OCI-LY7 (cell line): ENCODE measurements around the gene MCM7. TPM values are rescaled to one million over a fixed set of nuclear protein-coding genes. Genes with fewer than 3 reads are reported as not detected.
A peak's percentile ranks its signal among the peaks of the same experiment; 100 is the strongest.

ENCODE experiments used
- BruUV-seq: library from RNA; stranded (reverse); fragments of 400-500 nt; replicated peaks from 2 replicates; lab custom pipeline; 2021; lab: Mats Ljungman, UMichigan
- CTCF ChIA-PET: fragments of 300-600 bp; sonication (Branson Sonifier 250); formaldehyde crosslinking; loops from one replicate; lab custom pipeline; 2022; ENCODE audit warnings: antibody characterized with exemption; ENCODE audit not compliant: unreplicated experiment; lab: Charles Lee
- POLR2A ChIA-PET: fragments of 300-600 bp; sonication (Branson Sonifier 250); formaldehyde crosslinking; loops from one replicate; lab custom pipeline; 2022; ENCODE audit warnings: antibody characterized with exemption; lab: Charles Lee
- DNase-seq: peaks from one replicate; pipeline ENCODE4 v3.0.0-alpha.2; 2015; ENCODE audit warnings: low spot score
- H2AFZ ChIP-seq: fragments of 200-600 bp; sonication (generic), shearing (Covaris generic); 2 replicates; pipeline ENCODE4 v1.6.1; 2014; ENCODE audit warnings: mild to moderate bottlenecking, antibody characterized with exemption, low read length, moderate library complexity
- H3K27ac ChIP-seq: fragments of 200-600 bp; sonication (generic); 2 replicates; pipeline ENCODE4 v1.5.1; 2014; ENCODE audit warnings: mixed run types, low read depth, mild to moderate bottlenecking, moderate library complexity, low read length, inconsistent platforms; ENCODE audit not compliant: poor library complexity, severe bottlenecking
- H3K36me3 ChIP-seq: fragments of 200-600 bp; sonication (generic); 2 replicates; pipeline ENCODE4 v1.6.1; 2014; ENCODE audit warnings: mild to moderate bottlenecking, antibody characterized with exemption, low read length, moderate library complexity, mixed read lengths; ENCODE audit not compliant: insufficient read depth
- H3K4me1 ChIP-seq: fragments of 200-600 bp; sonication (generic); 2 replicates; pipeline ENCODE4 v1.5.1; 2014; ENCODE audit warnings: mild to moderate bottlenecking, low read length; ENCODE audit not compliant: insufficient read depth, poor library complexity, severe bottlenecking
- H3K4me2 ChIP-seq: fragments of 200-600 bp; sonication (generic); 2 replicates; pipeline ENCODE4 v1.6.1; 2014; ENCODE audit warnings: mild to moderate bottlenecking, low read length
- H3K4me3 ChIP-seq: fragments of 200-600 bp; sonication (generic); 2 replicates; pipeline ENCODE4 v1.5.1; 2014; ENCODE audit warnings: mild to moderate bottlenecking, low read depth, low read length; ENCODE audit not compliant: poor library complexity, severe bottlenecking
- H3K79me2 ChIP-seq: fragments of 200-600 bp; sonication (generic); 2 replicates; pipeline ENCODE4 v1.6.1; 2016; ENCODE audit warnings: low read depth, mild to moderate bottlenecking, low read length, moderate library complexity, mixed read lengths; ENCODE audit not compliant: insufficient read depth
- H3K9me2 ChIP-seq: fragments of 200-600 bp; sonication (generic); 2 replicates; pipeline ENCODE4 v1.6.1; 2016; ENCODE audit warnings: mild to moderate bottlenecking, low read length, mixed read lengths; ENCODE audit not compliant: insufficient read depth
- H3K9me3 ChIP-seq: fragments of 200-600 bp; sonication (generic); 2 replicates; pipeline ENCODE4 v1.6.1; 2014; ENCODE audit warnings: mild to moderate bottlenecking, mixed run types, low read length, mixed read lengths
- H4K20me1 ChIP-seq: fragments of 200-600 bp; sonication (generic); 2 replicates; pipeline ENCODE4 v1.6.1; 2014; ENCODE audit warnings: mild to moderate bottlenecking, antibody characterized with exemption, low read length, moderate library complexity, mixed read lengths; ENCODE audit not compliant: insufficient read depth
- CTCF ChIP-seq: fragments of 200-600 bp; sonication (generic); conservative IDR thresholded peaks from 2 replicates; pipeline ENCODE4 v1.5.1; 2014; ENCODE audit warnings: mild to moderate bottlenecking, antibody characterized with exemption, low read length, moderate library complexity, mixed read lengths
- EZH2phosphoT487 ChIP-seq: fragments of 200-600 bp; sonication (generic); IDR thresholded peaks from 2 replicates; pipeline ENCODE4 v1.6.1; 2018; ENCODE audit warnings: low read depth, borderline replicate concordance, mild to moderate bottlenecking, mixed run types, antibody characterized with exemption, low read length, moderate library complexity, mixed read lengths
- intact Hi-C: fragments of 100-400 bp; cut with micrococcal nuclease; formaldehyde crosslinking; loops from one replicate; pipeline ENCODE4 v1.10.0; 2022; ENCODE audit not compliant: unreplicated experiment
- total RNA-seq, 2 experiments: library from RNA; depleted of rRNA in 1 of 2; stranded (reverse); fragments of >200 nt in 1 of 2; shearing (Covaris generic) in 1 of 2; gene quantifications; 2 replicates each; pipeline ENCODE4 v1.2.3, GENCODE V29; 2014 to 2022

MCM7 gene
- total RNA-seq, 2 experiments from 2014 or later: 423 to 424 TPM

- H3K4me2 ChIP-seq: peak overlapping the region; percentile 80
- peak overlapping the region; percentile 0; the same call in 1 of the 2 replicates for H2AFZ ChIP-seq
- CTCF ChIA-PET: no interaction called here
- intact Hi-C loops: loop anchor here (1.0 to 10.0 kb wide), 4 partner anchors 32 to 804 kb away; partner anchors contain the start of genes MBLAC1, UFSP1 and ZSCAN21
- no peaks in the 10 kb centered on the region for H4K20me1 ChIP-seq
- no peak for TF ChIP-seq EZH2phosphoT487
- no peak for TF ChIP-seq CTCF
- no peaks in the 10 kb centered on the region for H3K9me2 ChIP-seq
- peaks cover 11% of the 10 kb centered on the region; the same call in 1 of the 2 replicates for H3K79me2 ChIP-seq
- peaks cover 22% of the 10 kb centered on the region for H3K4me1 ChIP-seq
- BruUV-seq: TSS peak; percentile 73
- POLR2A ChIA-PET: interaction anchor here (0.7 to 1.1 kb wide), 2 partner anchors 65 to 456 kb away, joined by 3 read pairs; no protein-coding TSS in a partner anchor
- H3K27ac ChIP-seq: peak overlapping the region; percentile 3
- H3K9me3 ChIP-seq: no peaks in the 10 kb centered on the region
- peak overlapping the region; percentile 73 for H3K4me3 ChIP-seq
- peaks cover 16% of the 10 kb centered on the region; the same call in 1 of the 2 replicates for H3K36me3 ChIP-seq
- DNase-seq: peak; percentile 19
These were observed 20.2 kb downstream of the MCM7 start for GRCh38 chr7:100080907-100081534.

GRCh38 chr7:100079024-100079560 lies 22.1 kb downstream of the MCM7 start:
- H3K27ac ChIP-seq: no peak overlapping the region
- CTCF ChIA-PET: no interaction called here
- H3K9me3 ChIP-seq: no peaks in the 10 kb centered on the region
- no peak overlapping the region for H2AFZ ChIP-seq
- no peaks in the 10 kb centered on the region for H4K20me1 ChIP-seq
- no peak for DNase-seq
- no peaks in the 10 kb centered on the region for H3K9me2 ChIP-seq
- peaks cover 11% of the 10 kb centered on the region; the same call in 1 of the 2 replicates for H3K79me2 ChIP-seq
- intact Hi-C loops: no loop called here
- BruUV-seq: no TSS peak
- POLR2A ChIA-PET: interaction anchor here (0.6 to 0.7 kb wide), 2 partner anchors 20 to 26 kb away, joined by 3 to 6 read pairs; no protein-coding TSS in a partner anchor
- peaks cover 35% of the 10 kb centered on the region for H3K36me3 ChIP-seq
- no peak overlapping the region for H3K4me2 ChIP-seq
- TF ChIP-seq EZH2phosphoT487 (no peak), CTCF (no peak)
- H3K4me1 ChIP-seq: peaks cover 22% of the 10 kb centered on the region
- H3K4me3 ChIP-seq: no peak overlapping the region

- DNase-seq: no peak
- BruUV-seq: no TSS peak
- H3K4me1 ChIP-seq: peaks cover 7% of the 10 kb centered on the region
- H3K79me2 ChIP-seq: peaks cover 11% of the 10 kb centered on the region; the same call in 1 of the 2 replicates
- no peak overlapping the region for H2AFZ ChIP-seq
- CTCF ChIA-PET: no interaction called here
- POLR2A ChIA-PET: no interaction called here
- TF ChIP-seq CTCF: no peak
- no peak for TF ChIP-seq EZH2phosphoT487
- H3K36me3 ChIP-seq: peaks cover 53% of the 10 kb centered on the region
- no peaks in the 10 kb centered on the region for H3K9me2 ChIP-seq
- H3K4me3 ChIP-seq: no peak overlapping the region
- H3K4me2 ChIP-seq: no peak overlapping the region
- no peak overlapping the region for H3K27ac ChIP-seq
- H3K9me3 ChIP-seq: no peaks in the 10 kb centered on the region
- intact Hi-C loops: no loop called here
- no peaks in the 10 kb centered on the region for H4K20me1 ChIP-seq
These were observed 24.0 kb downstream of the MCM7 start for GRCh38 chr7:100077205-100077604.
